Activated naive CD8-positive, alpha-beta T cell (primary cell): Measurements from ENCODE around the gene LZTS3.
"Not testable (repeated sequence)": the region's sequence is repeated elsewhere in the genome, so short reads cannot be mapped to it uniquely, and the experiment has no call there.

Source experiments
- H3K27ac Mint-ChIP-seq: one replicate; pipeline ENCODE4 v1.8.0; 2021; ENCODE audit warnings: mixed read lengths
- H3K27me3 Mint-ChIP-seq: one replicate; pipeline ENCODE4 v1.8.0; 2021; ENCODE audit warnings: mixed read lengths
- H3K36me3 Mint-ChIP-seq: one replicate; pipeline ENCODE4 v1.8.0; 2021; ENCODE audit warnings: mixed read lengths
- H3K4me1 Mint-ChIP-seq: one replicate; pipeline ENCODE4 v1.8.0; 2021; ENCODE audit warnings: low read depth, mixed read lengths
- H3K4me3 Mint-ChIP-seq: one replicate; pipeline ENCODE4 v1.8.0; 2021; ENCODE audit warnings: mild to moderate bottlenecking, mixed read lengths
- H3K9me3 Mint-ChIP-seq: one replicate; pipeline ENCODE4 v1.8.0; 2021; ENCODE audit warnings: low read depth, mixed read lengths

The LZTS3 gene

DNA sequence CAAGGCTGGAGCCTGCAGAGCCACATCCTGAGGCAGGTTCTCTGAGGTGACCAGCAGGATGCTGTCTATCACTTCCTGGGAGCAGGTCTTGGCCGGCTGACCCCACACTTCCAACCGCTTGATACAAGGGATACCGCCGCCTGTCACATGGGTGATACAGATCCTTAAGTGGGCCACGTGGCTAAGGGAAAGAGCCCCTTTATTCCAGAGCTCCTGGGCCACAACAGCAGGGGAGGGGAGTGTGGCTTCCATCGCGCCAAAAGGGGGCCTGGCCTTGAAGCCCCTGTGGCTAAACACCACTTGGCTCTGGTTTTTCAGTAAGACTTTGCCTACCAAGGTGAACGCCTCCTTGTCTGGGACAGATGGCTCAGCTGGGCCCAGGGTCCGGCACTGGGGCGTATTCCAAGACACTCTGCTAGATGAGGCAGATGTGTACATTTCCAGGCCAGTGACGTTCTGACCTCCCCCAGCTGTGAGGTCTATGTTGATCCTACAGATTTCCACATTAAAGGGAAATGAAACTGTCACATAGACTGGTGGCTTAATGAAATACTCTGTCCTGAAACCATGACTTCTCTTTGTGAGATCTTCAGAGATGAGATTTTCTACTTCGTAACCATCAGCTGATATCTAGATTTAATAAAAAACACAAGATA is 51.3 kb downstream of the LZTS3 start:
- H3K4me3 Mint-ChIP-seq, result peak overlapping the region; percentile 70
- H3K27me3 Mint-ChIP-seq, result no peaks in the 10 kb centered on the region
- peaks cover 46% of the 10 kb centered on the region for H3K4me1 Mint-ChIP-seq
- H3K27ac Mint-ChIP-seq, result peak overlapping the region; percentile 87
- H3K36me3 Mint-ChIP-seq, result peaks cover 9% of the 10 kb centered on the region
- no peaks in the 10 kb centered on the region for H3K9me3 Mint-ChIP-seq

DNA sequence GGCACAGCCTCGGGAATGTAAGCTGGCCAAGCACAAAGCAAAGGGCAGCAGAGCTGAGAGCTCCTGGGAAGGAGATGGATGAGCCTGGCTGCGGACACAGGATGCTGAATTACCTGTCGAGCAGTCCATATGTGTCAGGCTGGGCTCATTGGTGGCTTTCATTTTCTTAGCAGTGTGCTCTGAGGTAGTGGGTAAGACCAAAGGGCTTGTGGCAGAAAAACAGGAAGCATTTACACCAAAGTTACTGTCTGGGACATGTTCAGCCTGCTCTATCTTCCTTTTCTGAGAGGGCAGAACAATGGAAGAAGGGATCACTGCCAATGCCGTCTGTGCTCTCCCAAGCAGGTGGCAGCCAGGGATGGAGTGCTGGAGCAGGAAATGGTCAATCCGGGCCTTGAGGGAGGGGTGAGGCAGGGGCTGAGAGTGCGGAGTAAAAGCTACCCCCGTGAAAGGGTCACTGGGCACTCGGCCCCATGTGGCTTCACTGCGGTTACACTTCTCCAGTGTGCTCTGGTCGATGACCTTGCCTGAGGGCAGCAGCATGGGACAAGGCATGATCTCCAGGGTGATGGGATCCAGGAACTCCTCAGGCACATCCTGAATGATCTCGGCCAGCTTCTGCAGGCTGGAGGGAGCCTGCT is 52.0 kb downstream of the LZTS3 start:
- peak overlapping the region; percentile 70 for H3K4me3 Mint-ChIP-seq
- no peaks in the 10 kb centered on the region for H3K9me3 Mint-ChIP-seq
- H3K27ac Mint-ChIP-seq, result peak overlapping the region; percentile 87
- H3K27me3 Mint-ChIP-seq, result no peaks in the 10 kb centered on the region
- H3K36me3 Mint-ChIP-seq, result peaks cover 9% of the 10 kb centered on the region
- peaks cover 48% of the 10 kb centered on the region for H3K4me1 Mint-ChIP-seq

DNA sequence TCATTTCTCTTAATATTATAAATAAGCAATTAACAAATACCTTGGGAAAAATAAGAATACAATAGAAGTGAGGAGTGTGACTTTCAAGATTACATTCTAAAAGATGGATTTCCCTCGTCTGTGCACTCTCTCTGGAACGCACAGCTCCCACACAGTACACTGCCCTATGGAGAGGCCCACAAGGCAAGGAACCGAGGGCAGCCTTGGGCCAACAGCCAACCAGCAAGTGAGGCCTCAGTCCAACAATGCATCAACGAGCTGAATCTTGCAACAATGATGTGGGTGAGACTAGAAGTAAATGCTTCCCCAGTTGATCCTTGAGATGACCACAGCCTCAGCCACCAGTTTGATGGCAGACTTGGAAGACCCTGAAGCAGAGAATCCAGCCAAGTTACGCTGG is 54.3 kb downstream of the LZTS3 start:
- no peak overlapping the region for H3K4me3 Mint-ChIP-seq
- peaks cover 57% of the 10 kb centered on the region for H3K4me1 Mint-ChIP-seq
- no peaks in the 10 kb centered on the region for H3K9me3 Mint-ChIP-seq
- H3K27ac Mint-ChIP-seq, result peak overlapping the region; percentile 59
- peaks cover 9% of the 10 kb centered on the region for H3K36me3 Mint-ChIP-seq
- H3K27me3 Mint-ChIP-seq, result no peaks in the 10 kb centered on the region

DNA sequence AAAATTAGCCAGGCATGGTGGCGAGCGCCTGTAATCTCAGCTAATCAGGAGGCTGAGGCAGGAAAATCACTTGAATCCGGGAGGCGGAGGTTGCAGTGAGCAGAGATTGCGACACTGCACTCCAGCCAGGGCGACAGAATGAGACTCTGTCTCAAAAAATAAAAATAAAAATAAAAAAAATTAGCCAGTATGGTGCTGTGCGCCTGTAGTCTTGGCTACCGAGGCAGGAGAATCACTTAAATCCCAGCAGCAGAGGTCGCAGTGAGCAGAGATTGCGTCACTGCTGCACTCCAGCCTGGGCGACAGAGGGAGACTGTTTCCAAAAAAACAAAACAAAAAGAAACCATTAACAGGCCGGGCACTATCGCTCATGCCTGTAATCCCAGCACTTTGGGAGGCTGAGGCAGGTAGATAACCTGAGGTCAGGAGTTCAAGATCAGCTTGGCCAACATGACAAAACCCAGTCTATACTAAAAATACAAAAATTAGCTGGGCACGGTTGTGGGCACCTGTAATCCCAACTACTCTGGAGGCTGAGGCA is 55.4 kb downstream of the LZTS3 start:
- not testable (repeated sequence) for H3K27me3 Mint-ChIP-seq, H3K4me3 Mint-ChIP-seq, H3K9me3 Mint-ChIP-seq
- Mint-ChIP-seq H3K4me1 (peaks cover 48% of the 10 kb centered on the region), H3K27ac (peak overlapping the region; percentile 64), H3K36me3 (peaks cover 10% of the 10 kb centered on the region)

DNA sequence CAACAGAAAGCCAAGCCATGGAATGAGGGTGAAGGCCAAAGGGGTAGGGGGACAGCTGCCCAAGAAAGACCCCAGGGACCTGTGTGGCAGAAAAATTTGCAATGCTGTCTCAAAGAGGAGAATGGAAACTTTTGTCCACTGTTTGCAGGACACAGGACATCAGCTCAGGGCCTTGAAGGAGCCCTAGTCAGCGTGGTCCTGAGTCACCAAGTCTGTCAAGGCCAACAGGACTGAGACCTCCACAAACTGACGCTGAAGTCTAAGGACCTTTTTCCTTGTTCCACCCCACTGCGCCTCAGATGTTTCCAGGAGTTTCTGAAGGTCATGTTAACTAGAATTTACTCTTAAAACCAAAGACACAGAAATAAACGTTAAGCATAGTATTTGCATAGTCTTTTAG is 57.0 kb downstream of the LZTS3 start:
- Mint-ChIP-seq H3K36me3 (peaks cover 7% of the 10 kb centered on the region), H3K27me3 (no peaks in the 10 kb centered on the region), H3K27ac (no peak overlapping the region), H3K4me1 (peaks cover 33% of the 10 kb centered on the region), H3K4me3 (no peak overlapping the region), H3K9me3 (no peaks in the 10 kb centered on the region)

DNA sequence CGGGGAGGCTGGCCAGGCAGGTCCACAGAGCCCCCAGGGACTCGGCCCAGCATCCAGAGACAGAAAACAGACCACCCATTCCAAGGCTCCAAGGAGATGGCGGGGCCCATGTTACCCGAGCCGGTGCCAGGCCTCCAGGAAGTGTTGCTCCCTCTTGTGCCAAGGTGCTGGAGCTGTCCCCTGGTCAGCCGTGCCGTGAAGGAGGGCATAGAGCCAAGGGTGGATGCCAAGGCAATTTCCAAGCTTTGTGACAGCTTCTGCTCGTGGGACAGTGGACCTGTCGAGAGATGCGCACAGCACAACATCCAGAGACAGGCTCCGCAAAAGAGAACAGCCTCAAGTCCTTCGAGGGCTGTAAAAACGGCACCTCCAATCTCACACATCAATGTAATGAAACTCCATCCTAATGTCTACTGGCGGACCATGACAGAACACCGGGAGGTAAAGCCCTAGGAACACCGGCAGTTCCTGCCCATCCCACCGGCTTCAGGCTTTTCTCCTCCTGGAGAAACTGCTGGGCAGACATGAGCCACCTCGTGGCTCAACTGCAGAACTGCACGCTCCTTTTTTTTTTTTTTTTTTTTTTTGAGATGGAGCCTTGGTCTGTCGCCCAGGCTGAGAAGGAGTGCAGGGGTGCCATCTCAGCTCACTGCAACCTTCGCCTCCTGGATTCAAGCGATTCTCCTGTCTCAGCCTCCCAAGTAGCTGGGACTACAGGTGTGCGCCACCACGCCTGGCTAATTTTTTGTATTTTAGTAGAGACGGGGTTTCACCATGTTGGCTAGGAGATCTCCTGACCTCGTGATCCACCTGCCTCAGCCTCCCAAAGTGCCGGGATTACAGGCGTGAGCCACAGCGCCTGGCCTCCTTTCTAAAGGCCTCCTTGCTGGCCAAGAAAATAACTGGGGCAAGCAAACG is 57.9 kb downstream of the LZTS3 start:
- Mint-ChIP-seq H3K9me3 (no peaks in the 10 kb centered on the region), H3K4me1 (peaks cover 24% of the 10 kb centered on the region), H3K27ac (no peak overlapping the region), H3K27me3 (no peaks in the 10 kb centered on the region), H3K4me3 (no peak overlapping the region), H3K36me3 (peaks cover 7% of the 10 kb centered on the region)
